DND-41 (cell line): ENCODE data around the gene FNDC3B.

Experiments used
- CTCF ChIP-seq: IDR thresholded peaks from 2 replicates; pipeline ENCODE4 v1.5.1; 2012; ENCODE audit warnings: borderline replicate concordance, low read length, moderate library complexity, mild to moderate bottlenecking; ENCODE audit not compliant: poor library complexity, severe bottlenecking; ENCODE audit errors: extremely low read depth
- EZH2 ChIP-seq: IDR thresholded peaks from 3 replicates; pipeline ENCODE4 v1.6.1; 2012; ENCODE audit warnings: borderline replicate concordance, low read depth, mild to moderate bottlenecking, moderate library complexity, low read length, inconsistent platforms; ENCODE audit not compliant: severe bottlenecking

DNA sequence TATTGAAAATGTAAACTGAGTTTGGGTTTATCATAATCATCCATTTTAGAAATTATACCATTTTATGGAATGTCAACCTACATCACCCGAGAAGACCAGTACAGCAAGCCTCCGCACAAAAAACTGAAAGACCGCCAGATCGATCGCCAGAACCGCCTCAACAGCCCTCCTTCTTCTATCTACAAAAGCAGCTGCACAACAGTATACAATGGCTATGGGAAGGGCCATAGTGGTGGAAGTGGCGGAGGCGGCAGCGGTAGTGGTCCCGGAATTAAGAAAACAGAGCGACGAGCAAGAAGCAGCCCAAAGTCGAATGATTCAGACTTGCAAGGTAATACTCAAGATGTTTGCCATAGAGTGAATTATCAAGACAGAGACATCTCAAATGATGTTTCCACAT lies 211.8 kb downstream of the FNDC3B start:
- TF ChIP-seq CTCF (no peak), EZH2 (no peak)
